HL-60 (cell line): ENCODE data around the gene UBN1.

Source experiments
- GABPA ChIP-seq: IDR thresholded peaks from 2 replicates; pipeline ENCODE4 v1.6.1; 2012; ENCODE audit warnings: low read depth
- POLR2AphosphoS5 ChIP-seq: IDR thresholded peaks from 2 replicates; pipeline ENCODE4 v1.6.1; 2012; ENCODE audit warnings: low read depth
- TF ChIP-seq, protein P1 (sequence below): IDR thresholded peaks from one replicate; pipeline ENCODE4 v1.5.1; 2011; ENCODE audit warnings: low read length, control low read depth, inconsistent platforms; ENCODE audit not compliant: insufficient read depth
- TF ChIP-seq, protein P2 (sequence below): IDR thresholded peaks from 2 replicates; pipeline ENCODE4 v1.6.1; 2012; ENCODE audit warnings: low read depth; ENCODE audit not compliant: insufficient replicate concordance

DNA sequence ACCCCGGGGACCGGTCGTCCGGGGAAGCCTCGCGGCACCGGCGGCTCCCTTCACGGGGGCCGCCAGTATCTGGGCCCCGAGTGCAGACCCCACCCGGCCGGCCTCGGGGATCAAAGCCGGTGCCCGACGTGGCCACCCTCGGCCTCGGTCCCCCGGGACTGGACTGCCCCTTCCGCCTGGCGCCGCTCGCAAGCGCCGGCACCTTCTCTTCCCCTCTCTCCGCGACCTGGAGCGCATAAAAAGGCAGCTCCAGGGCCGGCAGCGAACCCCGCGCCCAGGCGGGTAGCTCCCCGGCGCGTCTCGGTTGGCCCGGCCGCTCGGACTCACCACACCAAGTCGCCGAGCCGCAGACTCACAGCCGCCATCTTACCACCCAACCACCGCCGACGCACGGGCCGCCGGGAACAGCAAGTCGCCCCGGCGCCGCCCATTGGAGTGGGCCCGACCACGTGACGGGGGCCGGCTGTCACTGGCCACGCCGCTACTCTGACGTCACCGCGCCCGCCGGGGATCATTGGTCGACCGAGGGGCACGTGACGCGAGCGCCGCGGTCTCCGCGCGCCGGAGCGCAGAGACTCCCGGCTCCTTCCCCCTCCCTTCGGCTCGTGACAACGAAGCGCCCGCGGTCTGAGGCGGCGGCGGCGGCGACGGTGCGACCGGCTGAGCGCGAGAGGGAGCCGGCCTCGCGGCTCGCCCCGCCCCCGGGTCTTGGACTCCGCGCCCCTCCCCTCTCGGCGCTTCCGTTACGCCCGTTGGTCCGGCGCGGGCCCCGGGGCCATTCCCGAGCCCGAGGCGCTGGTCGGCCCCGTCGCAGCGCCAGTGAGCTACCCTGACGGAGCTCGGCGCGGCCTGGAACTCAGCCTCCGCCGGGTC is at the start of gene UBN1, which contains the start of gene GLYR1:
- TF ChIP-seq, protein P1, sequence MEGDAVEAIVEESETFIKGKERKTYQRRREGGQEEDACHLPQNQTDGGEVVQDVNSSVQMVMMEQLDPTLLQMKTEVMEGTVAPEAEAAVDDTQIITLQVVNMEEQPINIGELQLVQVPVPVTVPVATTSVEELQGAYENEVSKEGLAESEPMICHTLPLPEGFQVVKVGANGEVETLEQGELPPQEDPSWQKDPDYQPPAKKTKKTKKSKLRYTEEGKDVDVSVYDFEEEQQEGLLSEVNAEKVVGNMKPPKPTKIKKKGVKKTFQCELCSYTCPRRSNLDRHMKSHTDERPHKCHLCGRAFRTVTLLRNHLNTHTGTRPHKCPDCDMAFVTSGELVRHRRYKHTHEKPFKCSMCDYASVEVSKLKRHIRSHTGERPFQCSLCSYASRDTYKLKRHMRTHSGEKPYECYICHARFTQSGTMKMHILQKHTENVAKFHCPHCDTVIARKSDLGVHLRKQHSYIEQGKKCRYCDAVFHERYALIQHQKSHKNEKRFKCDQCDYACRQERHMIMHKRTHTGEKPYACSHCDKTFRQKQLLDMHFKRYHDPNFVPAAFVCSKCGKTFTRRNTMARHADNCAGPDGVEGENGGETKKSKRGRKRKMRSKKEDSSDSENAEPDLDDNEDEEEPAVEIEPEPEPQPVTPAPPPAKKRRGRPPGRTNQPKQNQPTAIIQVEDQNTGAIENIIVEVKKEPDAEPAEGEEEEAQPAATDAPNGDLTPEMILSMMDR = no peak
- TF ChIP-seq POLR2AphosphoS5 (peak; percentile 90), GABPA (no peak)
- TF ChIP-seq, protein P2, sequence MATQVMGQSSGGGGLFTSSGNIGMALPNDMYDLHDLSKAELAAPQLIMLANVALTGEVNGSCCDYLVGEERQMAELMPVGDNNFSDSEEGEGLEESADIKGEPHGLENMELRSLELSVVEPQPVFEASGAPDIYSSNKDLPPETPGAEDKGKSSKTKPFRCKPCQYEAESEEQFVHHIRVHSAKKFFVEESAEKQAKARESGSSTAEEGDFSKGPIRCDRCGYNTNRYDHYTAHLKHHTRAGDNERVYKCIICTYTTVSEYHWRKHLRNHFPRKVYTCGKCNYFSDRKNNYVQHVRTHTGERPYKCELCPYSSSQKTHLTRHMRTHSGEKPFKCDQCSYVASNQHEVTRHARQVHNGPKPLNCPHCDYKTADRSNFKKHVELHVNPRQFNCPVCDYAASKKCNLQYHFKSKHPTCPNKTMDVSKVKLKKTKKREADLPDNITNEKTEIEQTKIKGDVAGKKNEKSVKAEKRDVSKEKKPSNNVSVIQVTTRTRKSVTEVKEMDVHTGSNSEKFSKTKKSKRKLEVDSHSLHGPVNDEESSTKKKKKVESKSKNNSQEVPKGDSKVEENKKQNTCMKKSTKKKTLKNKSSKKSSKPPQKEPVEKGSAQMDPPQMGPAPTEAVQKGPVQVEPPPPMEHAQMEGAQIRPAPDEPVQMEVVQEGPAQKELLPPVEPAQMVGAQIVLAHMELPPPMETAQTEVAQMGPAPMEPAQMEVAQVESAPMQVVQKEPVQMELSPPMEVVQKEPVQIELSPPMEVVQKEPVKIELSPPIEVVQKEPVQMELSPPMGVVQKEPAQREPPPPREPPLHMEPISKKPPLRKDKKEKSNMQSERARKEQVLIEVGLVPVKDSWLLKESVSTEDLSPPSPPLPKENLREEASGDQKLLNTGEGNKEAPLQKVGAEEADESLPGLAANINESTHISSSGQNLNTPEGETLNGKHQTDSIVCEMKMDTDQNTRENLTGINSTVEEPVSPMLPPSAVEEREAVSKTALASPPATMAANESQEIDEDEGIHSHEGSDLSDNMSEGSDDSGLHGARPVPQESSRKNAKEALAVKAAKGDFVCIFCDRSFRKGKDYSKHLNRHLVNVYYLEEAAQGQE = peak; percentile 49
